T47D (cell line): ENCODE results near the gene PIM2.
"Not testable (repeated sequence)": the region's sequence is repeated elsewhere in the genome, so short reads cannot be mapped to it uniquely, and the experiment has no call there.

Experiments used
- DNase-seq, 2 experiments: peaks; one replicate each; pipeline versions ENCODE4 v3.0.0 to v3.0.0-alpha.2; 2011 to 2012; ENCODE audit warnings: low read depth in 1 of 2, low spot score in 1 of 2
- JUND ChIP-seq: IDR thresholded peaks from 2 replicates; pipeline ENCODE4 v1.6.1; 2012; ENCODE audit warnings: low read depth
- in situ Hi-C: cut with HindIII; loops from 2 replicates; pipeline ENCODE4 v1.10.0; 2016; ENCODE audit warnings: low sequenced_read_pairs, low pct_unique_long_range_greater_than_20kb

PIM2 gene

GRCh38 chrX:48896611-48897011, 22.2 kb downstream of the PIM2 start:
- TF ChIP-seq JUND = no peak
- in situ Hi-C loops = no loop called here
- peak in 1 of 2 experiments; percentile 71 for DNase-seq

GRCh38 chrX:48894891-48895290, 23.9 kb downstream of the PIM2 start:
- no peak for TF ChIP-seq JUND
- no peak for DNase-seq
- in situ Hi-C loops = no loop called here

GRCh38 chrX:48893556-48894348, 25.1 kb downstream of the PIM2 start:
- DNase-seq = no peak
- in situ Hi-C loops = no loop called here
- no peak for TF ChIP-seq JUND

GRCh38 chrX:48892896-48893295, 25.9 kb downstream of the PIM2 start:
- no peak for TF ChIP-seq JUND
- in situ Hi-C loops = no loop called here
- no peak for DNase-seq

GRCh38 chrX:48891402-48892288, 27.2 kb downstream of the PIM2 start:
- DNase-seq = peak; percentile 68 to 97
- in situ Hi-C loops = no loop called here

GRCh38 chrX:48890934-48891401, 27.9 kb downstream of the PIM2 start:
- no peak for DNase-seq
- in situ Hi-C loops = no loop called here
- TF ChIP-seq JUND = no peak

More at GRCh38 chrX:48891402-48892288, 27.2 kb downstream of the PIM2 start:
- TF ChIP-seq JUND = no peak

GRCh38 chrX:48890296-48890925, 28.4 kb downstream of the PIM2 start:
- no peak for TF ChIP-seq JUND
- in situ Hi-C loops = no loop called here
- DNase-seq = peak in 1 of 2 experiments; percentile 15

- in situ Hi-C loops, DNase-seq: not testable (repeated sequence)
Measured at GRCh38 chrX:48886586-48886985, 32.2 kb downstream of the PIM2 start.

- no peak for TF ChIP-seq JUND
- in situ Hi-C loops = no loop called here
- peak in 1 of 2 experiments; percentile 58 for DNase-seq
Measured at GRCh38 chrX:48883729-48884128, 35.1 kb downstream of the PIM2 start.

GRCh38 chrX:48876944-48877343, 41.9 kb downstream of the PIM2 start:
- DNase-seq, in situ Hi-C loops: not testable (repeated sequence)

GRCh38 chrX:48872017-48872416, 46.8 kb downstream of the PIM2 start:
- in situ Hi-C loops, DNase-seq: not testable (repeated sequence)

GRCh38 chrX:48864210-48864609, 54.6 kb downstream of the PIM2 start:
- in situ Hi-C loops = no loop called here
- TF ChIP-seq JUND = no peak
- no peak for DNase-seq
